NCI-H1694 treated with DMSO at 0.1 percent for 48 hours (cell line): Measurements from ENCODE around the gene WDR27.

Experiments
- DNase-seq: peaks from one replicate; lab custom pipeline; 2025; lab: John Stamatoyannopoulos, UW

The WDR27 gene

DNA sequence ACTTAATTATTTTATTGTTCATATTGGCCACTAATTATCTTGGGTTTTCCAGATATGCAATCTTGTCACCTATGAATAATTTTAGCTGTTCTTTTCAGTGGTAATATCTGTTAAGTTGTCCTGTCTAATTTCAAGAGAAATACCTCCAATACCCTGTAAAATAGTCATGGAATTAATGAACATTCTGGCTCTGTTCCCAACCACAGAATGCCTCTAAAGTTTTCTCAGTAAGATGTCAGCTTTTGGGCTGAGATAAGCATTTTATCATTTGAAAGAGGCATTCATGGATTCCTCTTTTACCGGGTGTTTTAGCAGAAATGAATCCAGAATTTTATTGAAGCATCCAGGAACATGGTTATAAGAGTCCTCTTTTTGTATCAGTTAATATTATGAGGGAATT is 109.3 kb downstream of the WDR27 start:
- no peak for DNase-seq

DNA sequence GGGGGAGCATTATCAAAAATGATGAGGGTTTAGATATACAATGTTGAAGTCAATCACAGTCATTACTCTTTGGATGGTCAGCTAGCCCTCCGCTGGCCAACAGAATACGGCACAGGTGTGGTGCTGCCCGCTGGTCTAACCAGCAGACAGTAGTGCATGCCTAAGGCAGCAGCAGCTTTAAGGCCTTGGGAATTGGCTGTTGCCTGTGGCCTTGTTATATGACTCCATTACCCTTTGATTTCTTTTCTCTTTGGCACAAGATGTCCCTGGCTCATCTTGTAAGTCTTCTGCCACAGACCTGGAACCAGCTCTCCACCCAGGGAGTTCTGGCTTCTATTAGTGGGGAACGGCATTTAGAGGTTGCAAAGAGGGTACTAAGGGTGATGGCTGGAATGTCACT is 110.2 kb downstream of the WDR27 start:
- no peak for DNase-seq

DNA sequence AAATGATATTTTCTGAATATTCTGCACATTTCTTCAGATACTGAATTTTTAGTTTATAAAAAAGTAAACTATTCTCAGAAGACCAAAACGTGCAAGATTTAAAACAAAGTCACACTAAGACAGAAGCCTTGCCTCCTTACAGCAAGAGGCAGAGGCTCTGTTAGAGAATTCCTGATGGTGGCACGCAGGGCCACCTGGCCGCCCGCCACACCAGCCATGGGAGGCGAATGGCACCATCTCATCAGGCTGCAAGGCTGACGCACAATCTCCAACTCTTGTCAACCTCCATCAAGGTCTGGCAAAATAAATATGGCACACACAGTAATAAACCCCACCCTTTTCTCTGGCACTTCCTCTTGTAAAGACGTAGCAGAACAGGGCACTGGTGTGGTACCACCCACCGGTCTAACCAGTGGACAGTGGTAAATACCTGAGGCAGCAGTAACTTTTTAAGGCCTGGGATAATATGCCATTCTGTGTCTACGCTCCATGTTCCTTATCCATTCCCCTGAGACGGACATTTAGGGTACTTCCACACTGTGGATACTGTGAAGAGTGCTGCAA is 111.4 kb downstream of the WDR27 start:
- no peak for DNase-seq

DNA sequence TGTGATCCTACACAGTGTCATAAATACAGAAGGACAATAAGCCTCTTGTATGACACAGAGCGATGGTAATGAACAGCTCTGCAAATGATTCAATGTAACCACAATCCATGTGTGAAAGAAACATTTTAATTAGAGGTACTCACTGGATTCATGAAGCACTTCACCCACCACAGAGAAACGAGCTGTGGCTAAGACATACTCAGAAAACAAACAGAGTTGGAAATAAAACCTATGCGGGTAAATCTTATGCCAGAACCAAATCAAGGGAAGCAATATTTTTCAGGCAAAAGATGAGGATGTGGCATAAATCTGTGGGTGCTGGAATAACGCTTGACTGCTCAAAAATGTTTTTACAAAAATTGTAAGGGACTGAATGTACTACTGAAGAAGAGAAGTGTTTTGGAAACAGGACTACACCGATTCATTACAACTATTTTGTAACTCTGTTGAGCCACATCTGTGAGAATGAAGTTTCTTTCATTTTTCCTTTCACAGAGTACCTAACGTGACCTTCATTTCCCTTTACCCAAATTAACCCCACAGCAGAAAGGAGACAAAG is 112.1 kb downstream of the WDR27 start:
- DNase-seq, result no peak

DNA sequence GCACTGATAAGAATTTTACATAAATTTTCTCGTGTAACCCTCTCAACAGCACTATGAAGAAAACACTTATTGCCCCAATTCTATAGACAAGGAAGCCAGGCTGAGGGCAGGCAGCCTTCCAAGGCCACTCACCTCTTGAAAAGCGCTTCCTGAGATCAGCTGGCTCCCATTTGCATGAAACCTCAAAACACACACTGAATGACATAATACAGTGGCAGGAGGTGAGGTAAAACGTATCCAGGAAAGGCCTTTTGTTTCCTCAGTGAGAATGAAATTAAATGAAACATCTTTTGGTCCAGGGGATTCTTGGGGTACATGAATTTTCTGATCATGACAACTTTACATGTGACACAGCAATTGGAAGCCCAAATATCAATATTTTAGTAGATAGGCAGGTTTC is 112.5 kb downstream of the WDR27 start:
- no peak for DNase-seq

DNA sequence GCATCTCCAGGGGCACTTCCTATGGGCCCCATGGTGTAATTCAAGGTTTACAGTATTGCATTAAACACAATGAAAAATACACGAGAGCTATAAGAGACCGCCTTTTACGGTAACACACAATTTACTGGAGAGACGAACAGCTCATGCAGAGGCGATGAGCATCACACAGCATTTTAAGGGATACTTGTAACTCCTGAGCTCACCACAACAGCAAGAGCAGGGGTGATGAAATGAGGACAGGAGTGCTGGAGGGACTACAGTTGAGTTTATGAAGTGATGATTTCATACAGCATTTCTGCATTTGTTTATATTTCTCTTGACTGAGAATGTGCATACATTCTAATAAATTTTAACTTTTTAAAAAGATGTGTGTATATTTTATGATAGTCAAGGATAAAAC is 113.9 kb downstream of the WDR27 start:
- no peak for DNase-seq

DNA sequence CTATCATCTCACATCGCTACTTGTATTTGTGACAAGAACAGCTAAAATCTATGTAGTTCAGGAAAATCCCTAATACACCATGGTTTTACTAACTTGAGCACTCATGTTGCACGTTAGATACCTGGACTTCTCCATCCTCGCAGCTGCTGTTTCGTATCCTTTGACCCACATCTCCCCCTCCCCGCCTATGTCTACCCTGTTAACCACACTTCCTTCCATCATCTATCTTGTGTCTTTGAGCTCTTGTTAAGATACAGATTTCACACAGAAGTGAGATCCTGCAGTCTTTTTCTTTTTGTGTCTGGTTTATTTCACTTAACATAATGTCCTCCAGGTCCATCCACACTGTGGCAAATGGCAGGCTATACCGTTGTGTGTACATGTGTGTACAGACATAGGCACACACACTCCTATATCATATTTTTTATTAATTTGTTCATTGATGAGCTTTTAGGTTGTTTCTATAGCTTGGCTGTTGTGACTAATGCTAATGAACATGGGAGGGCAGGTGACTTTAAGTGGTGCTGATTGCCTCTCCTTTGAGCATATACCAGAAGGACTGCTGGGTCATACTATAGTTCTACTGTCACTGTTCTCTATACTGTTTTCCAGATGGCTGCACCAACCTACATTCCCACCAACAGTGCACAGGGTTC is 117.8 kb downstream of the WDR27 start:
- no peak for DNase-seq

DNA sequence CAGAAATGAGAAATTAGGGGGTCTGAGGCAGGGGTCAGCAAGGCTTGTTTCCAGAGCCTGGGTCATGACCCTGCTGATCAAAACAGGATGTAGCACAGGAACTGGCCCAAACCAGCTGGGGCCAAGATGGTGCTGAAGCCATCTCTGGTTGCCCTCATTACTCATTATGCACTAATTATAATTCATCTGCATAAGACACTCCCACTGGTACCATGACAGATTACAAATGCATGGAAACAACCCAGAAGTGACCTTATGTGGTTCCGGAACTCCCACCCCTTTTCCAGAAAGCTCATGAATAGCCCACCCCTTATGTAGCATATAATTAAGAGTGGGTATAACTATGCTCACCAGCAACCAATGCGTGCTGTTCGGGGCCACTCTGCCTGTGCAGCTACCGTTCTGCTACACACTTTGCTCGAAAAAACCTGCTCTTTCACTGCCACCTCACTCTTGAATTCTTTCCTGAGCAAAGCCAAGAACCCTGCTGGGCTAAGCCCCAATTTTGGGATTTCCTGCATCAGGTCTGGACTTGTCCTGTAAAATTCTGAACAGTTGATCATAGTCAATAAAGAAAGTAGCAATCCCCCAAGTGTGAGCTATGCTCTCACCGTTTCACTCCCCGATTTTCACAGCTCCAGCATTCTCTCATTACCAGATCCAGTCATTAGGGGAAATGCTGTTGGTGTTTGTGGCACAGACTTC is 122.3 kb downstream of the WDR27 start:
- DNase-seq, result no peak

DNA sequence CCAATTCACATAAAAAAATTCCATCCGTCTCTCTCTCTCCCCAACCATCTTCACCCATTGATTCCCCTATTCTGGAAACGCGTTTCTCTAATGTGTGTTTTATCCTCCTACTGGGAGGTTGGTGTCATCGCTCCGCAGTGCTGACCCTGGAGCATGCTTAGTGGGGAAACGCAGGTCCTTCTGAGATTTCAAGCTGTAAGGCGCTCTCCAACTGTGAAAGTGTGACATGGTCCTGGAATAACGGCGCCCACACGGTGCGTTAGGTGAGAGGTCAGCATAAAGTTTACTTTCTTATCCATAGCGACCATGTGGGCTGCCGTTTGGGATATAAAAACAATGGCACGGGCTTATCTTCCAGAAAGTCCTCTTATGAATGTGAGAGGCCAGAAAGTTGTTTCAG is 123.9 kb downstream of the WDR27 start:
- DNase-seq, result no peak

DNA sequence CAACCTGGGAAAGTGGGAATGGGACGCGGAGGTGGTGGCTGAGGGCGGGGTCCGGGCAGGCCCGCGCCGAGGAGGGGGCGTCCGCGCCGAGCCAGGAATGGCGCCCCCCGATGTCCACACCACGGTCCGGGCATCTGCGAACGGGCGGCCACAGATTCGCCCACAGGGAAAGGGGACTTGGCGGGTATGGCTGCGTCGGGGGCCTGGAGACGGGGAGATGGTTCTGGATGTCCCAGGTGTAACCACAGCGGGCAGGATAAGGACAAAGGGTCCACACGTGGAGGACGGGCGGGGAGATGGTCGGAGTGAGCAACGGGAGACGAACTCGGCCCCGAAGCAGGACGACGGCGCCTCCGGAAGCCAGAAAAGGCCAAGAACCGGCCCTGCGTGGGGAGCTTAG is 124.6 kb downstream of the WDR27 start:
- DNase-seq, result no peak

DNA sequence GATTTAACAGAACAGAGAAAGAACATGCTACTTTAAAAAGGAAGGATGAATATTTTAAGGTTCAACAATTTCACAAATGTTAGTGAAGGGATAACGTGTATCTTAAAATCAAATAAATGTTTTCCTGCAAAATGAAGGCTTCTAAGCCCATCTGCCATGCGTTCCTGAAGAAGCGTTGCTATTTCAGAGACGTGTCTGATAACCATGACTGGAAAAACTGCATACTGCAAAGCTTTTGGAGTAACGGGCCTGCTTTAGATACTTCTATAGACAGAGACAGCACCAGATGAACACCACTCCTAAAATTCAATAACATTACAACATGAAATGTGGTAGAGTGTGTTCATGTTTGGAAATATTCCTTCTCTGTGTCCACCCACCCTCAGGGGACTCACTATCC is 126.0 kb downstream of the WDR27 start:
- no peak for DNase-seq

DNA sequence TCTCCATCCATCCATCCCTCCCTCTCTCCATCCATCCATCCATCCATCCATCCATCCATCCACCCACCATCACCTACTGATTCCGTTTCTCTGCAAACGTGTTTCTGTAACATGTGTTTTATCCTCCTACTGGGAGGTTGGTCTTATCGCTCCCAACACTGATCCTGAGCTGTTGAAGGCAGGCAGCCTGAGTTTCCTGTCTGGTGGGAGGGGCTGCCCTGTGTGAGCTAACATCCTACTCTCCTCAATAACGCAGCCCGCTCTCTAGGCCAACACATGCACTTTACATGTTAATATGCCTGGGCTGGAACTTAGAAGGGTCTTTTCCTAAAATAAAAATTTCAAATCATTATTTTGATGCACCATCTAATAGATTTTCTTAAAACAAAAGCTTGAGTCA is 126.5 kb downstream of the WDR27 start:
- no peak for DNase-seq

DNA sequence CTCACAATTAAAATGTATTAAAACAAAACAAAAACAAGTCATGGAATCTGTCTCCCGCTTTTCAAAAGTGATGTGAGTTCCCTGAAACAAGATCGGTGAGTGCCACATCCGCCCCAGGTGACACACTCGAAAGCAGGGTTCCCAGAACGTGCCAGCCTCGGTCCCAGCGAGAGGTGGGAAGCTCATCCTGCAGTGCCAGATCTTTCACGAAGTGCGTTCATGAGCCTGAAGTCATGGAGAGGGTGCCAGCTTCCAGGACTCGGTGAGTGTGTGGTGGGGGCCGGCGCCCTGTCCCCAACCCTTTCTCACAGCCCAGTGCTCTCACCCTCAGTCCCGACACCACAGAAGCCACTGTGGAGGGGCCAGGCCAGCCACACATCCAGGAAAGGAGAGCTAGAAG is 127.4 kb downstream of the WDR27 start:
- DNase-seq, result no peak

DNA sequence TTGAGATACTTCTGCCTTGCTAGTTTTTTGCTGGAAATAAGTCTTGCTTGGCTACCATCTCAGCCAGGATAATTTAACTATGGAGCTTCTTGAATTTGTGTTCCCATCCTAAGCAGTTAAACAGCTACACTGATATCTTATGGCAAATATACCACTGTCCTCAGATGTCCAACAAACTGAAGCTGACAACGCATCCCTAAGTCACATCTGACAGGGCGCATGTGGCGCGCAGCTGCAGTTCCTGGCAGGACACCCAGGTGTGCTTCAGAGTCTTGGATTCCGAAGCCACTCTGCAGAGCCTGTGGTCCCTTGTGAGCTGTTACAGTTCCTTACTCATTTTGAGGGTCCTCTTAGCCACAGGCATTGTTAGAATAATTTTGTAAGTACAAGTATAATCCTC is 127.9 kb downstream of the WDR27 start:
- DNase-seq, result no peak

DNA sequence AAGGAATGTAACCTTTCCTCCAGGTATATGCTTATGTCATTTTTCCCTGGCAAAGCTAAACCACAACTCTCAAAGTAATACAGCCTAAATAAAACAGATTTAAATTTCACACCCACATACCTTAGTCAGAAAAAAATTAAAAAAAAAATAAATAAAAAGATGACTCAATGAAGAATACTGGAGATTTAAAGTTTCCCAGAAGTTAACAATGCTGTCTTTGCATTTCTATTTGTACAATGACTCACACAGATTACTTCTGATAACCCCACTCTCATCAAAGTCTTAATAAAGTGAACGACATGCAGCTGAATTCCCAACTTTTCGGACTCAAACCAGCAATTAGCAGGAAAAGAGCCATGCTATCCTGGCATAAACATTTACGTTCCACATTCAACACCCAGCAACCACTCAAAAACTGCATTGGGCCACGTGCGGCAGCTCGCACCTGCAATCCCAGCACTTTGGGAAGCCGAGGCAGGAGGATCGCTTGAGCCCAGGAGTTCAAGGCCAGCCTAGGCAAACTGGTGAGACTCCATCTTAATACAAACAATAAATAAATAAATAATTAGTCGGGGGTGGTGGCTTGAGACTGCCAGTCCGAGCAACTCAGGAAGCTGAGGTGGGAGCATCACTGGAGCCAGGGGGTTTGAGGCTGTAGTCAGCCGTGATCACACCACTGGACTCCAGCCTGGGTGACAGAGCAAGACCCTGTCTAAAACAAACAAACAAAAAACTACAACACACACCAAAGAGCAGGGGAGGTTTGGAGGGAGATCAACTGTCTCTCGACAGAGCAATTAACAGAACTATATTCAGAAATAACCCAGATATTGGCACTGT is 130.5 kb downstream of the WDR27 start:
- DNase-seq, result no peak

DNA sequence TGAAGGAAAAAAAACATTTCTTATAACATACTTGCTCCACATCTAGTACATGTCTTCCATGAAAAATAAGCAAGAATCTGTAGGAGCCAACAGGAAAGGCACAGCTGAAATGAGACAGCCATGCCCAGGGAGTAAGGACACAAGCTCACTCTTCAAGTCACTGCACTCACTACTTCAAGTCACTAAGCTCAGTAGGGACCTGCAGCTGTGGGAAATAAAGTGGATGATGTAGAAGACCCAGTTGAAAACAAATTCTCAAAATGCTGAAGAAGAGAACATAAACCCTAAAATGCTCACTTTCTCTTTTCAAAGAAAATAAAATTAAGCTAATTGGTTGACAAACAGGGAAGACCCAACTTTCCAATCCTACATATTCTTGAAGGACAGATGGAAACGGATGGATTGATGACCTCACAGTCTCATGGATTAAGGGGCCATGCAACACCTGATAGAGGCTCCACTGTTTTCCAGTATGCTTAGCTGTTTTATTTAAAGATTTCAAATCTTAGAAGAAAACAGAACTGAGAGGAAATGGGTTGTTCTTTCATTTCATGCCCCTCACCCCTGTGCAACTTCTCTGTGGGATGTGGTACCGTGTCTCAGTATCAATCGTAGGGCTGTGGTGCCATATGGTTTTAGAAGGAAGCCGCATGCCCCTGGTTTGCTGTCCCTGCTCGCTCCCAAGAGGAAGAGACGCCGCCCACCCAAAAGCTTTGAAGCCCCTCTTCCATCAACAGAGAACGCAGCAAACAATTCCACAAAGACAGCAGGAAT is 133.3 kb downstream of the WDR27 start:
- DNase-seq, result no peak

DNA sequence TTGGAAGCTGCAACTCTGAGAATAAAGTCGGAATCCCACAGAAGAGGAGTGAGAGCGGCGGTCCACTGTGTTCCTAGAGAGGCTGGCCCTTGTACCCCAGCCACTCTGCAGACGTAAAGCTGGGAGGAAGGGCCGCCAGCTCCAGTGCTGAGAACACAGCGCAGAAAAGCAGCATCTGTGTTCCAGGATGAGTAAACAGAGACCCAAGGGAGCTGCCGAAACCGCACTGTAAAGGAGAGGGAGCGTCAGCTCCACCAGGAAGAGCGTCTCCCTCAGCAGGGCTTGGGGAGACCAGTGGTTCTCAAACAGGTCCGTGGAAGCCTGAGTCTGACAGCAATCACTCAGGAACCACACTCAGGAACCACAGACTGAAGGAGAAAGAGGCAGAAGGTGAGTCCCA is 134.0 kb downstream of the WDR27 start:
- no peak for DNase-seq

DNA sequence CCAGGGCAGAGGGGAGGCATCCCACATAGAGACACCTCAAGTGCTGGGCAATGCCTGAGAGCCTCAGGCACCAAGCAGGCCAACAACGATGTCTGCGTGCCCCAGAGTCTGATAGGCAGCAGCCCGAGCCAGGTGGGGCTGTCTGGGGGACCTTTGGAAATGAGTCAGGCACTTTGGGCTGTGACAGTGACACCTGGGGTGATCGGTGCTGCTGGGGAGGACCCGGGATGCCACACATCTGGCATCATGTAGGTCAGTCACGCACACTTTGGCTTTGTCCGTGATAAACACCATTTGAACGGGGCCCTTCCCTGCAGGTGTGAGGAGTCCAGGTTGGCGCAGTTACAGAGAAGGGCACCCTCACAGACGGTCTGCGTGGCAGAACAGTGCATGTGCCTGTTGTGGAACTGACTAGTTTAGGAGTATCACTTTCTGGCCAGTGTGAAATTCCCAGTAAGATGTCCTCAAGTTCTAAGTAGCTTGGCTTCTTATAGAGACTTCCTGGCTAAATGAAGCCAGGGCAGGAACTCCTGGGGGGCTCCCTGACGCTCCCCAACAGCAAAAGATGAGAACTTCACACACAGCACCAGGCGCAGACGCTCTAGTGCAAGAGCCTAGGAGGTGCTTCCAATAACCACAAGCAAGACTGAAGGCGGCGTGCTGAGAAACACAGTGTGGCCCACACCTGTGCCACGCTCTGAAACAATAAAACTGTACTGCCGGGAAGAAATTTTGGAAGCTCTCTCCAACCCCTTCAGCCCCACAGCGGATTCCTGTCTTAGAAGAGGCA is 134.7 kb downstream of the WDR27 start:
- no peak for DNase-seq

DNA sequence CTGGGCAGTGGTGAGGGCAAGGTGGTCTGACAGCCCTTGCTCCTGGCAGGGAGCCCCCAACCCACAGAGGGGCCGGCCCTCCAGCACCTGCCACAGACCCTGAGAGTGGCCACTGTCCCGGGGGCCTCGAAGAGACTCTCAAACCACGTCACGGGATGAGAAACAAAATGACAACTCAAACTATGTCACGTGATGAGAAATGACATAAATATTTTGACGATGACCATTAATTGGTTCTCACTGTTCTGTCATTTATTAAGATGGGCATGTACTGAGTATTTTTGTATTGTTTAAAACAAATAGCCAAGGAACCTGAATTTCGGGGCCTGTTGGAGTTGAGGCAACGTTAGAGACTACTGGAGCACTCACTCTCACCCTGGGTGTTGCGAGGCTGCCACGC is 135.5 kb downstream of the WDR27 start:
- no peak for DNase-seq

DNA sequence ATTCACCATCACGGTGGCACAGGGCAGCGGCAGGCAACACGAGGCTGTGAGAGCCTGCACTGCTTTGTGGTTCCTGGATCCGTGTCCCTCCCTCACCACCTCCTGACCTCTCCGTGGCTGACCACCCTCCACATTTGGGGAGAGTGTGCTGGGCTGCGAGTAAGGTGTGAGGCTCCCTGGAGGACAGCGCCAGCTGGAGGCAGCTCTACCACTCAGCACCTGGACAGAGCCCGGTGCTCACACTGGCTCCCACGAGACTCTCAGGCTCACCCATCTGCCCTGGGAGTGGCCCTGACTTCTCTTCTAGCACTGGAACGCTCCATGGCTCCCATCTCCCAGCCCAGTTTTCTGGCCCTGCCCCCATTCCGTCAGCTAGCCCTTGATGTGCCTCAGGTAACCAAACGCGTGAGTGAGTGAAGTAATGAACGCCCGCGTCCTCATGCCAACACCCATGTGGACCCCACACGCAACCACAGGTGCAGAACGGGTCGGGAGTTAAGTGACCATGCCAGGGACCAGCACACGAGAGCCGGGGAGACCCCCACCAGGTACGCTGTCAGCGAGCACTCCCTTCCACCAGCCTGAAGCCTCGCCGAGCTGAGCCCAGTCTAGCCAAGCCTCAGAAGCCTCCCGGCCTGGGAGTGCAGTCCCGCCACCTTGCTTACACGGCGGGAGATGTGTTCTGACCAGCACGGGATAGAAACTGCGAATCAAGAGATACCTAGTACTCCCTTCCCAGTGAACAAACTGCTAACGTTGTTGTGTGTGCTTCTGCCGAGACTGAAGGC is 137.2 kb downstream of the WDR27 start:
- no peak for DNase-seq
